CD4-positive, alpha-beta T cell treated with Interferon alpha-2 for 1 hour (primary cell): ENCODE results near the gene RGS7.
"Not testable (repeated sequence)": the region's sequence is repeated elsewhere in the genome, so short reads cannot be mapped to it uniquely, and the experiment has no call there.

ENCODE experiments used
- DNase-seq, 2 donors: peaks; one replicate each; pipeline ENCODE4 v3.0.0-alpha.2; 2020 to 2022

RGS7 gene

DNA sequence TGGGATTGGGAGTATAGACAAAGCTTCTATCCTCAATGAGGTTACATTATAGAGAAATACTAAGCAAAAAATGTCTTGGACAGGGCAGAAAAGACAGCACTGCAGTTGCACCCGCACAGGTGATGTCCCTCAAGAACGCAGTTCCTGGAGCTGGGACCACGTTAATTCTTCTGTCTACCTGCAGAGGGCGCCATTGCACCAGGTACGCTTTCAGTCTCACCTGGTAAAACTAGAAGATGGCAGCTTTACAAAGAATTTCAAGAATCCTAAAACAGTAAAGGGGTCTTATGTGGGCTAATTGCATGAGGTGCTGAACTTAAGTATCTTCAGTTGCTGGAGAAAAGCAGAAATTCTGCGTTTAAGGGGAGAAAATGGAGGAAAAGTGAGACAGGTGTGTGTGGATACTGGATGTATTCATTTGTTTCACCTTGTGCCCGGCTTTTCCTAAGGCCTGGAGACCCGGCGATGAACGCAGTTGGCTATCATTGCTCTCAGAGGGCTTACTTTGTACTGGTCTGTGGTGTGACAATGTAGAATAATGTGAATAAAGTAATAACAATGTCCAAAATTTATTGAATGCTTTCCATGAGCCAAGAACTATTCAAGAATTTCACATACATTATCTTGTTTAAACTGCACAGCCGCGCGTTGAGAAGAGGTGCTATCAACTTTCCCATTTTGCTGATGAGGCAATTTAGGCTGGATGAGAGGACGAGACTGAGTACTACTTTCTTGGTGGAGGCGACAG lies 468.8 kb downstream of the RGS7 start:
- DNase-seq: no peak

- DNase-seq: no peak
Measured at GRCh38 chr1:240883490-240883889, 473.5 kb downstream of the RGS7 start.

- DNase-seq: not testable (repeated sequence)
Measured at GRCh38 chr1:240882656-240883308, 474.2 kb downstream of the RGS7 start.

GRCh38 chr1:240878631-240879030 lies 478.4 kb downstream of the RGS7 start:
- DNase-seq: no peak

GRCh38 chr1:240877605-240878004 lies 479.4 kb downstream of the RGS7 start:
- DNase-seq: no peak

DNA sequence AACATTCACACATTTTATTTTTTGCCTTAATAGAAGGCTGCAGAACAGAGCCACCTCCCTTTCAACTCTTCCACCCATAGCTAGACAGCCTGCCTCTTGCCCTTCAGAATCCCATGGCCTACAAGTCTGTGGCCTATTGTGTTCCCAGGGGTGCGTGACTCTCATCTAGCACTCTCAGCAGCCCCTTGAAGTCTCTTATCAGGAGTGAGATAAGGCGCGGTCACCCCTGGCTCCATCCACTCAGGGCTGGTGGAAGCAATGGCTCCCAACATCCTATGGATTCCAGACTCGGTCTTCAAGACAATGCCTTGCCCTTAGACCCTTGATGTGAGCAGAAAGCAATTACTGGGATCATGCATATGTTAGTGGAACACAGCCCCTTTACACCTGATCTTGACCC lies 480.9 kb downstream of the RGS7 start:
- DNase-seq: no peak

GRCh38 chr1:240869071-240869470 lies 487.9 kb downstream of the RGS7 start:
- no peak for DNase-seq

- DNase-seq: no peak
Measured at GRCh38 chr1:240866724-240867123, 490.3 kb downstream of the RGS7 start.

GRCh38 chr1:240860023-240860422 lies 497.0 kb downstream of the RGS7 start:
- no peak for DNase-seq

GRCh38 chr1:240854367-240854766 lies 502.6 kb downstream of the RGS7 start:
- no peak for DNase-seq

DNA sequence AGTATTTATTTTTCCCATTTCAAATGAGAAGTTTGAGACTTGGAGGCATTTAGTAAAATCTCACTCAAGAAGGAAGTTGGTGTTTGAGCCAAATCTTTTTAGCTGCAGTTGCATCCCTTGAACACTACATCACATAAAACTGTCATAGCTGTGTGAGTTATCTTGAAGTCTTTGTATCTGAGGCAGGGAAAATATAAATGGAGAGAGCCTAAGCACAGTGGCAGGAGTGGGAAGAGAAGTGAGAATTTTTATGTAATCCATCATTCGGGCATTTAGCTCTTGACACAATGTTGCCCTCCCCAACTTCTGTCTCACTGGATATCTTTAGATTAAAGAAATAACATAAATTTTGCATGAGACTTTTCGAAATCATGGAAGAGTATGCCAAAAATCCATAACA lies 509.7 kb downstream of the RGS7 start:
- DNase-seq: no peak

DNA sequence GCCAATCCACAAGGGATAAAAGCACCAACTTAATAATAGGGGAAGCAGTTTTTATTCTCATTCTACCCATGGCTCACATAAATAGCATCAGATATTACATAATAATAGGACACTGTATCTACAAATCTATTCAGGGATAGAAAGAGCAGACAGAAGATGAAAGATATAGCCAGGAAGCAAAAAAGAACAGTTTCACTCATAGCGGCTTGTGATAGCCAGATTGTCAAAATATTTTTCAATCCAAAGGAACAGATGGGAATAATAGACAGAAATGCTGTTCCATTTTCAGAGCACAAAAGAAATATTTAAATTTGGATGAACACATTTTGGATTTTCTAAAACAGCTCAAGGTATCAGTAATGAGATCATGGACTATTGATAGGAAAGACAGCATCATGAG lies 512.5 kb downstream of the RGS7 start:
- DNase-seq: no peak

GRCh38 chr1:240843798-240844197 lies 513.2 kb downstream of the RGS7 start:
- no peak for DNase-seq

GRCh38 chr1:240836271-240836670 lies 520.7 kb downstream of the RGS7 start:
- no peak for DNase-seq

GRCh38 chr1:240835291-240835690 lies 521.7 kb downstream of the RGS7 start:
- DNase-seq: no peak

DNA sequence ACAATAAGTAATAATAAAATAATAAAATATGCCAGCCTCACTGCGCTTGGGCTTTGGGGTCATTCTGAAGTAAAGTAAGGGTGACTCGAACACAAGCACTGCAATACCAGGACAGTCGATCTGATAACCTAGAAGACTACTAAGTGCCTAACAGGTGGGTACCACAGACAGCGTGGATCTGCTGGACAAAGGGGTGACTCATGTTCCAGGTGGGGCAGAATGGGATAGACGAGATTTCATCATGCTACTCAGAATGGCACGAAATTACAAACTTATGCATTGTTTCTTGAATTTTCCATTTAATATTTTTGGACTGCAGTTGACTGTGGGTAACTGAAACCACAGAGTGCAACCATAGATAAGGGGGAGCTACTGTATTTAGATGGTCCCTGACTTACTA lies 523.9 kb downstream of the RGS7 start:
- DNase-seq: no peak

DNA sequence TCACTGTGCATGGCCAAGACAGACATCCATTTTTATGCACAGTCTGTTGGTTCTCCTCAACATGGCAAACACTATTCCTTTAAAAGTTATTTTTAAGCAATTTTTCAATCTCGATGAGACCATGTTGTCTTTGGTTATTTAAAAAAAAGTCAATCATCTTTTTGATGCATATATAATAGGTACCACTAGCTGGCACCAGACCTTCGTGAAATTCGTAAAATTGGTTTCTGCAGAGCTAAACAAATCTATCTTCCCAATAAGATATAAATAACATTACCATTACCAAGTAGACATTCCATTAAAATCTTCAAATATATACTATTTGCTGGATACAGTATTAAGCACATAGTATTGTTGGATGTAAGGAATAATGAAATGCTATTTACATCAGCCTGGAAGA lies 525.1 kb downstream of the RGS7 start:
- DNase-seq: no peak

GRCh38 chr1:240831191-240831631 lies 525.8 kb downstream of the RGS7 start:
- DNase-seq: no peak

GRCh38 chr1:240829487-240829886 lies 527.5 kb downstream of the RGS7 start:
- no peak for DNase-seq

DNA sequence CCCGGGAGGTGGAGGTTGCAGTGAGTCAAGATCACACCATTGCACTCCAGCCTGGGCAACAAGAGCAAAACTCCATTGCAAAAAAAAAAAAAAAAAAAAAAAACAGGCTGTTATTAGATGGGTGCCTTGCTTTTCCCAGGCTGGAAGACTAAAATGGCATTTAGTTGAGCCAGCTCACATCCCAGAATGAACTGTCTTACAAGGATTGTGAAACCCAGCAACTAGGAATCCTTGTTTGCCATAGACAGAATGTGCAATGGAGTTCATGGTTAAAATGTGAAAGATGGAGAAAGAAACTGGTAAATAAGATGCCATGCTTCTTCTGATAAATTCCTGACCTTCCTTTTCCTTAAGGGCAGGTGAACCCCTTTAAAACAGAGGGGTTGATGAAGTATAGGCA lies 529.2 kb downstream of the RGS7 start:
- no peak for DNase-seq

DNA sequence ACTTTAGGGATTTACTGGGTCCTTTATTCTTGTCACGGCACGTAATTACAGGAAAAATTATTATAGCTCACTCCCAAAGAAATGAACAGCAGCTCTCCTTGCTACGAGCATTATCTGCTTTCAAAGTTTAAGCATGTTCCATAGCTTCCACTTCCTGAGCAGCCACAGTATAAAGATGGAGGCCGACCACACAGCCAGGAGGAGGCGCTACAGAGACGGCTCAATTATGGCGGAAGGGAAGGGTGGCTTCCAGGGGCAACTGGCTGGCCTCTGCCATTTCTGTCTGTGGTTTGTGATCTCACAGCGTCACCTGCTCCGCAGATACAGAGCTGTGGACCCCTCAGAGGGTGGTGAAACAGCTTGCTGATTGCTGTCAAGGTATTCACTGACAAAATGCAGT lies 532.8 kb downstream of the RGS7 start:
- DNase-seq: no peak

DNA sequence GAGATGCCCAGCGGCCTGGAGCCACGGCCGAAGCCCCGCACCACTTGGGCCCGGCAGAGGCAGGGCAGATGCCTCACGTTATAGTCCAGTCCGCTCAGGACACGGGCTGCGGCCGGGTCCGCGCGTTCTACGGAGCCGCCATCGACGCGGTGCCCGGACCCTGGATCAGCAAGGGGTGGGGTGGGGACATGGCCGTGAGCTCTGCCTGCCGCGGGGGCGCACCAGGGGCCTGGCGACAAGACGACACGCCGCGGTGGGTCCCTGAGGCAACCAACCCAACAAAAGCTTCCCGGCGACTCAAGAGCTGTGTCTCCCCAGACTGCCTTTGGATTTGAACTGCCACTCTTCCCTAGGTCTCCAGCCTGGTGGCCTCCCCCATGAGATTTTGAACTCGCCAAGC lies 533.6 kb downstream of the RGS7 start:
- no peak for DNase-seq

DNA sequence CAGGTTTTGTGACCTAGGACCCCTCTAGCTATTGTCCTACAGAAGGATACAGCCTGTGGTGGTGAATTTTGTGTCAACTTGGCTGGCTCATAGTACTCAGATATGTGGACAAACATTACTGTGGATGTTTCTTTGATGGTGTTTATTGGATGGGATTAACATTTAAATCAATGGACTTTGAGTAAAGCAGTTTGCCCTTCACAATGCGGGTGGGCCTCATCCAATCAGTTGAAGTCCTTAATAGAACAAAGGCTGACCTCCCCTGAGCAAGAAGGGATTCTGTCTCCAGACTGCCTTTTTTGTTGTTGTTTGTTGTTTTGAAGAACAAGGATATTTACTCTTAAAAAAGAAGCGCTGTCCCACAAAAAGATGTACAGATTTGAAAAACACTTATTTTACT lies 535.1 kb downstream of the RGS7 start:
- no peak for DNase-seq

- DNase-seq: no peak
Measured at GRCh38 chr1:240820816-240821215, 536.2 kb downstream of the RGS7 start.

DNA sequence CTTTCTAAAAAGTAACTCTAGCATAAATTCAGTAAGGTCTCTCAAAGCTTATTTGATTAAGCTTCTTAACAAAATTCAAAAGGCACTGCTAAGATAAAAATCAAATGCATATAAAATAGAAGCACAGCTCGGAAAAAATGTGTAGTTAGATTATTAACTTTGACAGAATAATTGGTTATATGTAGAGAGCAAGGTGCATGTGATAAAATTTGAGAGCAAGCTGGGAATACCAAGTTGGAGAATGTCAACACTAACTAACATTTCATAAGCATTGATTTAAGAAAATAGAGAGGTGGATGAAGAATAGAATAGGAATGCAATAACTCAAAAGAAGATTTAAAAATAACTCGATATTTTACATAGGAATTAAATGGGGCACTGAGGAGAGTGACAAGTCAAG lies 540.5 kb downstream of the RGS7 start:
- no peak for DNase-seq
